NOMO-1 treated with dmso at 0.1 percent for 144 hours (cell line): Measurements from ENCODE around the gene PRR18.
A peak's percentile ranks its signal among the peaks of the same experiment; 100 is the strongest.
"Not testable (repeated sequence)": the region's sequence is repeated elsewhere in the genome, so short reads cannot be mapped to it uniquely, and the experiment has no call there.

Experiments
- DNase-seq: peaks from one replicate; lab custom pipeline; 2025; ENCODE audit not compliant: unreplicated experiment; lab: John Stamatoyannopoulos, UW

The PRR18 gene, protein sequence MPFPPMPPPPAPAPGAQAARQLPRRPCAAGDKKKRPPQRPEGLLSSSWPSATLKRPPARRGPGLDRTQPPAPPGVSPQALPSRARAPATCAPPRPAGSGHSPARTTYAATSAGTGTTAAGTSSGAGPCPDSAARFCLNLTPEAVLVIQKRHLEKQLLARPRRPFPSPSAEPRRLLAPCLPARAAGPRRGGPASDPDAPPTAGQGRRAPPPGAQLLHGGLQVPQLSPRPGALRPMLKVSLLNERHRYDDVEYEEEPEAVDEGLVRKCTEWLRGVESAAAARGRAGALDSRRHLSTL

DNA sequence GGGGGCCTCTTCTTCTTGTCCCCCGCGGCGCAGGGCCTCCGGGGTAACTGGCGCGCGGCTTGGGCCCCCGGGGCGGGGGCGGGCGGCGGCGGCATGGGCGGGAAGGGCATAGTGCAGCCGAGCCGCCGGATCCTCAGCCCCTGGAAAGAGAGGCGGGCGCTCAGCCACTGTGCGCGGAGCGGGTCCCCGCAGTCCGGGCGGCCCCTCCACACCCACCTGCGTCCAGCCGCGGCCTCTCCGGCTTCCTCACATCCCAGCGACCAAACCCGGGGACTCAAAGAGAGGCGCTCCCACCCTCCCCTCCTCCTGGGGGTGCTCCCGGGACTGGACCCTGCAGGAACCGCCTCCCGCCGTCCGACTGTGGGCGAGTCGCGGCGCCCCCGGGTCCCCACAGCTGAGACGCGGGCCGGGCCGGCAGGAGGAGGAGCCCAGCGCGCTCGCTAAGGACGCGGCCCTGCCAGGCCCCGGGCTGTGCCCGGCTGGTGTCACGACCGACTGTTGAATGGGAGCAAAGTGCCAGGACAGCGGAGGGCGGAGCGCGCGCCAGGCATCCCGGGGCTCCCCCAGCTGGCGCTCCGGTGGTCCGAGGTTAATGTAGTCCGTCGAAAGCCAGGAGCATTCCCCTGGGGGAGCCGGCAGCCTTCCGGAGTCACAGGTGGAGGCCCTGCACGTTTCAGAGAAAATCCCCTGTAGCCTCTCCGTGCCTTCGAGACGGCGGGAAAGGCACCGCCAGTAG is at the start of gene PRR18:
Gene PRR18, minus strand, starts transcription at position 360 of the 736 bp plus-strand sequence. Its CDS starts 250 bp downstream, at position 110.
- no peak for DNase-seq

DNA sequence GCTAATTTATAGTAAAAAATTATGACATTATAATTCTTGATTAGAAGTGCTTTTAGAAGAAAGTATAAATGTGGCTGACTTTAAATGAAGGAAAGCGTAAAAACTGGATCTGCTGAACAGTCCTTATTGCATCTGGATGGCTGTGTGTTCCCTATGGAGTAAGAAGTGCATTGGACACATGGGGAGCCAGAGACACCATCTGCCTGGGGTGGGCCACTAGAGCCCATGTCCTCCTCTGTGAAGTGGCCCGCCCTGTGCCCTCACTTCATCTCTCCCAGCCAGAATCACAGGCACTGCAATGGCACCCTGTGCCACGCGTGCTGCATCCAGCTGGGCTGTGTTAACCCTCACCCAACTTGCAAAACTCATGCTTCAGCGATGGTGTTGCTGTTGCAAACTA is 47.4 kb upstream of the PRR18 start:
- no peak for DNase-seq

DNA sequence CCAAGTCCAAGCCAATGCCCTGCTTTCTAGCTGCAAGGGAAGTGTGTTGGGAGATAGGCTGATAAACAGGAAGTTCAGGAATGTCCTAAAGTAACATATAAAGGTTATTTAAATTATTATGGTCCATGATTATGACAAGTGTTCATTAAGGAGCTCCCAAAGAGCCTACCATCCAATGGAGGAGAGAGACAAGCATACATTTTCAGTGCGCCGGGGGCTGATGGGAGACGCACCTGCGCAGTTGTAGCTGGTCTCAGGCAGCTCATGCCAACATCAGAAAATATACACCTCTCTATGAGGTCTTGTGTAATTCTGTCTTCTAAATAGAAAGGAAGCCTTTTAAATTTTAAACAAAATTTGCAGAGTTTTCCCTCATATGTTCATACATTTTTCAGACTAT is 46.8 kb upstream of the PRR18 start:
- DNase-seq, result no peak

DNA sequence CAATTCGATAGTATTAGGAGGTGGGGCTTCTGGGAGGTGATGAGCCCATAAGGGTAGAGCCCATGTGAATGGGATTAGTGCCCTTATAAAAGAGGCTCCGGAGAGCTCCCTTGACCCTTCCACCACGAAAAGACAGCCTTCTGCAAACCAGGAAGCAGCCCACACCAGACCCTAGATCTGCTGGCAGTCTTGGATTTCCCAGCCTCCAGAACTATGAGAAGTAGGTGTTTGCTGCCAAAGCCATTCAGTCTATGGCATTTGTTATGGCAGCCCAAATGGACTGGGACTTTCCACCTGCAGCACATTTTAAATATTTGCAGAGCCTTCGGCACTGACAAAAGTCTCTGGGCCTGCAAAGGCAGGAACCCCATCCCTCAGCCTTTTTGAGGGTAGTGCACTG is 46.0 kb upstream of the PRR18 start:
- DNase-seq, result no peak

DNA sequence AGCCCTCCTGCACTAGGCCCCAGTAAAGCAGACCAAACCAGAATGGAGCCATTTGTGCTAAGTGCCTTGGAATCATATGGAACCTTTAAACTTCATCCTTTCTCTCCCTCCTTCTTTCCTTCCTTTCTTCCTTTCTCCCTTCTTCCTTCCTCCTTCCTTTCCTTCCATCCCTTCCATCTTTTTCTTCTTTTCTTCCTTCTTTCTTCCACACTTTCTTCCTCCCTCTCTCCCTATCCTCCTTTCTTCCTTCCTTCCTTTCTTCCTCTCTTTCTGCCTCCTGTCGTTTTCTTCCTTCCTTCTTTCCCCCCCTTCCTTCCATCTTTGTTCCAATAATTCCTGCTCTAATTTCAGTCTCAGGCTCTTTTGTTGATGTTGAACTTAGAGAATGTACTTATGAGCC is 45.3 kb upstream of the PRR18 start:
- DNase-seq, result no peak

GRCh38 chr6:166352923-166353322 is 44.7 kb upstream of the PRR18 start:
- no peak for DNase-seq

- peak; percentile 81 for DNase-seq
These were observed 43.6 kb upstream of the PRR18 start for GRCh38 chr6:166351715-166352285.

- DNase-seq, result peak; percentile 3
These were observed 40.2 kb upstream of the PRR18 start for GRCh38 chr6:166348305-166348949.

GRCh38 chr6:166346965-166347364 is 38.8 kb upstream of the PRR18 start:
- no peak for DNase-seq

DNA sequence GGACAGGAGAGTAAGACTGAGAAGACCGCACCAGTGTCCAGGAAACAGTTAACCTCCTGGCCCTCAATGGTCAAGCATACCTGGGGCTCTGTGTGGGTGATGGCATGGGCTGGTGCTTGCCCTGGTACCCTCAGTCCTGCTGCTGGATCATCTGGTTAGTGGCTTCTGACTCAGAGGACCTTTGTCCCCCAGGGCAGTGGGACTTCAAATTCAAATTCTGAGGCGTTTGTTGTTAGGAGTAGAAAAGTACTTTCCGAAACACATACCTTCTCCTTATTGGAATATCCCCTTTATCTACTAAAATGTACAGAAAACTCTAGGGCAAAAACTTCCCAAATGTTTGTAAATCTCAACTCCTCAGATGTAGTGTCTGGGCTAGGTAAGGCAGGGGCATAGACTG is 38.3 kb upstream of the PRR18 start:
- DNase-seq, result no peak

DNA sequence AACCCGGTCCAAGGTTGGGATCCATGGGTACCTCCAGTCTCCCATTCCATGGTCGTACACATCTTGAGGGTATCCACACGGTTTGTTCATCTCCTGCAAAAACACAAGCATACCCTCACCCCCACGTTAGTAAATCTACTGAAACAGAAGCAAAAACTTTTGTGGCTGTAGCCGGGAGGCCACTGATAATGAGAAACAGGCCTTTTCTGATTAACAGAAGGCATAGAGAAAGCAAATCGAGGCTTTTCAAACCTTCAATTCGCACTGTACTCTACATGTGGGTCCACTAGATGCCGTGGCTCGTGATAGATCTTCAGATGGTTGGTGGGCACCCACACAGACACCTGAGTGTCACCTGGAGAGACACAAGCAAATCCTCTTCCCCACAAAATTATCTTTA is 37.5 kb upstream of the PRR18 start:
- not testable (repeated sequence) for DNase-seq

- DNase-seq, result not testable (repeated sequence)
These were observed 36.7 kb upstream of the PRR18 start for GRCh38 chr6:166344921-166345320.

DNA sequence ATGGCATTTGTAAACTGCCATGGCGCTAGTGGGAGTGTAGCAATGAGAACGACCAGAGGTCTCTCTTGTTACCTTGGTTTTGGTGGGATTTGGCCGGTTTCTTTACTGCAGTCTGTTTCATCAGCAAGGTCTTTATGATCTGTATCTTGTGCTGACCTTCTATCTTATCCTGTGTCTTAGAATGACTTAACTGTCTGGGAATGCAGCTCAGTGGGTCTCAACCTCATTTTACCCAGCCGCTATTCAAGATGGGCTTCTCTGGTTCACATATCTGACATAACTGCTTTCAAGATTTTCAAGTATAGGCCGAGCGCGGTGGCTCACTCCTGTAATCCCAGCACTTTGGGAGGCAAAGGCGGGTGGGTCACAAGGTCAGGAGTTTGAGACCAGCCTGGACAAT is 36.0 kb upstream of the PRR18 start:
- DNase-seq, result no peak

DNA sequence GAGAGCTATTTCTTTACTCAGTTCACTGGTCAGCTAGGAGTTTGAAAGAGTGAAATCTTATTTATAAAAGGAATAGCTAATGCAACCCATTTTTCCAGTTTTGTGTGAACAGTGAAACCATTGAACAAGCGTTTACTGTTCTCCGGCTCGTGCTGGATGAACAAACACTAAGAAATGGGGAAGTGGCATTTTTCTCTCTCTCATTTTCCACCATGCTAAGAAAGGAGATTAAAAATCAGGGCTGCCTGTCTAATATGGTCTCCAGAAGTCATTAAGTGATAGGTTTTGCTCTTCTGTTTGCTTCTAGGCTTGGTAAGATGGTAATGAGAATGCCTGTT is 34.9 kb upstream of the PRR18 start:
- DNase-seq, result peak; percentile 31

DNA sequence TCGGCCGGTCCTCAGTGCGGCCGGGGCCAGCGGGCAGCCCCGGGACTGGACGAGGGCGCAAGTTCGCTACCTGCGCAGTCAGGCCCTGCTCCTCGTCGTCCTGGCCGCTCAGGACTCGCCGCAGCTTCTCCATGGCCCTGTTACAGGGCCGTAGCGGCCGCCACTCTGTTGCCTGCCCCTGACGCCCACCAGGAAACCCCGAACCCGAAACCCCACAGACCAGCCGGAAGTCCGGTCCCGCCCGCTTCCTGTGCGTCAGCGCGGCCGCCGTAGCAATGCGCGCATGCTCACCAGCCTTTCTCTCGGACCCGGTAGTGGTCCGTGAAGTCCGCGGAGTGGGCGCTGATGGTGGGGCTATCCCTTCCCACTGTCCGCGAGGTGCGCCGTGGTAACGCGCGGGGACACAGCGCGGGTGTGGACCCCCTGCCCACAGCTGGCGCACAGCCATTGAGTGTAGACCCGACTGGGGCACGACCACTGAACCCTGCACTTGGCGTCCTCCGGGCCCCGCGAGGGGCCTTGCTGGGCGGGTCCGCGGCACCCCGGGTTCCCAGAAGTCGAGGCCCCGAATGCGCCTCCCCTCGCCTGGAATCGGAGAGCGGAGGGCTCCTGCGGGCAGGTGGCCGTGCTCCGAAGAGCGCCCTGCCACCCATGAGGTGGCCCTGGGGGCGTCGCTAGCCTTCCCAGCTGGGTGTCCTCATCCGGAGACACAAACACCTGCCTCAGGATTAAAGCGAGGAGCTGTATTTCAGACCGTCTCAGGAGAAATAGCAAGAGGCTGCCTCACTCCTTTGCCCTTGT is 34.4 kb upstream of the PRR18 start, which contains the start of gene SFT2D1:
Gene SFT2D1, minus strand, starts transcription at position 197 of the 801 bp plus-strand sequence. Its CDS starts 64 bp downstream, at position 133.
- DNase-seq, result peak; percentile 66

DNA sequence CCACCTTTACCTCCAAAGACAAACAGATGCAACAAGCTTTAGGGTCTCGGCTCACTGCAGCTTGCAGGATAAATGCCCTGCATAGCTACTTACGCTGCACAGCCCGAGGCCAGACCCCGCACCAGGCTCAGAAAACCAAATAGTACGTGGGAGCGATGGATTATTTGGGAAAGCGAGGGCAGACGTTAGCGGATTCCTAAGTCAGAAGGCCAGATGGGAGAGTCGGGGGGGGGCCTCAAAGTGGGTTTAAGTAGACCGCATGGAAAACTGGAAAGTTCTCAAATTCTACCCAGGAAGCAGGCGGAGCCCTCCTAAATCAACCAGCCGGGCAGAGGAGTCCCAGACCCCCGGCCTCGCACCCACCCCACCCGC is 33.8 kb upstream of the PRR18 start:
- DNase-seq, result no peak

- peak; percentile 44 for DNase-seq
These were observed 33.3 kb upstream of the PRR18 start for GRCh38 chr6:166341464-166341863.

GRCh38 chr6:166338854-166339253 is 30.7 kb upstream of the PRR18 start:
- no peak for DNase-seq

- no peak for DNase-seq
These were observed 28.7 kb upstream of the PRR18 start for GRCh38 chr6:166336847-166337246.

DNA sequence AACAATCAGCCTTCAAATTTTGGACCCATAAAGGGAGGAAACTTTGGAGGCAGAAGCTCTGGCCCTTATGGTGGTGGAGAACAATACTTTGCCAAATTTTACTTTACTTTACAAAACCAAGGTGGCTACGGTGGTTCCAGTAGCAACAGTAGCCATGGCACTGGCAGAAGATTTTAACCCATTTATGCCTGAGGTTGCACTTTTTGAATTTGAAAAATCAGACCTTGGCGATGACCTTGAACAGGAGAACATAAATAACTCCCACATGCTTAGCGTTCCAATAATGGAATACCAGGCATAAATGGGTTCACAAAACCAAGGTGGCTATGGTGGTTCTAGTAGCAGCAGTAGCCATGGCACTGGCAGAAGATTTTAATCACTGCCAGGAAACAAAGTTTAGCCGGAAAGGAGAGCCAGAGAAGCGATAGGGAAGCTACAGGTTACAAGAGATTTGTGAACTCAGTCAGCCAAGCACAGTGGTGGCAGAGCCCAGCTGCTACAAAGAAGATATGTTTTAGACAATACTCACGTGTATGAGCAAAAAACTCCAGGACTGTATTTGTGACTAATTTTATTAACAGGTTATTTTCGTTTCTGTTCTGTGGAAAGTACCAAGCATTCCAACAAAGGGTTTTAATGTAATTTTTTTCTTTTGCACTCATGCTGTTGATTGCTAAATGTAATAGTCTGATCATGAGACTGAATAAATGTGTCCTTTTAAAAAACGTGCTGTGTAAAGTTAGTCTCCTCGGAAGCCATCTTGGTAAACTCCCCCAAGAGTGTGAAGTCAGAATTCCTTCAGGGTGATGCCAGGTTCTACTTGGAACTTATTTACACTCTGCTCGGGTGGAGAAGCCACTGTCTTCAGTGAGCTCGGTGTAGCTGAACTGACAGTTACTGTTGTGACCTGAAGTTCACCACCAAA is 27.4 kb upstream of the PRR18 start:
- DNase-seq, result no peak
